HFF-Myc (cell line): ENCODE data around the gene DFFB.
A peak's percentile ranks its signal among the peaks of the same experiment; 100 is the strongest.

ENCODE experiments used
- DNase-seq: peaks from one replicate; pipeline ENCODE4 v3.0.0-alpha.2; 2011; ENCODE audit warnings: low read depth; ENCODE audit errors: extremely low read depth
- H3K4me3 ChIP-seq: replicated peaks from 2 replicates; pipeline ENCODE4 v1.5.1; 2011; ENCODE audit warnings: low read depth, mild to moderate bottlenecking, control low read depth, low read length
- CTCF ChIP-seq: IDR thresholded peaks from 2 replicates; pipeline ENCODE4 v1.5.1; 2012; ENCODE audit warnings: mild to moderate bottlenecking, low read depth, low read length, control low read depth; ENCODE audit errors: missing control alignments

DFFB gene

GRCh38 chr1:3831689-3832088, 25.6 kb upstream of the DFFB start:
- peak; percentile 58 for DNase-seq
- H3K4me3 ChIP-seq: no peak overlapping the region
- no peak for TF ChIP-seq CTCF

- H3K4me3 ChIP-seq: no peak overlapping the region
- no peak for DNase-seq
- no peak for TF ChIP-seq CTCF
Measured at GRCh38 chr1:3834701-3835100, 22.6 kb upstream of the DFFB start.

GRCh38 chr1:3836421-3836820, 20.9 kb upstream of the DFFB start:
- no peak for DNase-seq
- no peak overlapping the region for H3K4me3 ChIP-seq
- no peak for TF ChIP-seq CTCF

GRCh38 chr1:3837200-3837599, 20.1 kb upstream of the DFFB start:
- TF ChIP-seq CTCF: no peak
- no peak for DNase-seq

GRCh38 chr1:3837685-3838084, 19.6 kb upstream of the DFFB start:
- TF ChIP-seq CTCF: no peak
- no peak for DNase-seq
- H3K4me3 ChIP-seq: no peak overlapping the region

More at GRCh38 chr1:3837200-3837599, 20.1 kb upstream of the DFFB start:
- H3K4me3 ChIP-seq: no peak overlapping the region

GRCh38 chr1:3838788-3839187, 18.5 kb upstream of the DFFB start:
- DNase-seq: no peak
- H3K4me3 ChIP-seq: no peak overlapping the region
- no peak for TF ChIP-seq CTCF

- no peak for TF ChIP-seq CTCF
- no peak for DNase-seq
- H3K4me3 ChIP-seq: no peak overlapping the region
Measured at GRCh38 chr1:3841491-3841890, 15.8 kb upstream of the DFFB start.
